Right renal pelvis (tissue), 4 donors: ENCODE results near the gene AKAP5. TPM values are rescaled to one million over a fixed set of nuclear protein-coding genes. Genes with fewer than 3 reads are reported as not detected.
A peak's percentile ranks its signal among the peaks of the same experiment; 100 is the strongest.

Source experiments
- DNase-seq, 4 donors: peaks; one replicate each; pipeline ENCODE4 v3.0.0-alpha.2; 2013; ENCODE audit warnings: low read depth in 4 of 4, low spot score in 3 of 4, missing footprints in 1 of 4
- polyA plus RNA-seq, 4 donors: library from polyadenylated mRNA; unstranded; fragments of 120-200 nt; gene quantifications; one replicate each; pipeline ENCODE4 v1.2.1, GENCODE V29; 2013; ENCODE audit not compliant: insufficient read length in 4 of 4

The AKAP5 gene, protein sequence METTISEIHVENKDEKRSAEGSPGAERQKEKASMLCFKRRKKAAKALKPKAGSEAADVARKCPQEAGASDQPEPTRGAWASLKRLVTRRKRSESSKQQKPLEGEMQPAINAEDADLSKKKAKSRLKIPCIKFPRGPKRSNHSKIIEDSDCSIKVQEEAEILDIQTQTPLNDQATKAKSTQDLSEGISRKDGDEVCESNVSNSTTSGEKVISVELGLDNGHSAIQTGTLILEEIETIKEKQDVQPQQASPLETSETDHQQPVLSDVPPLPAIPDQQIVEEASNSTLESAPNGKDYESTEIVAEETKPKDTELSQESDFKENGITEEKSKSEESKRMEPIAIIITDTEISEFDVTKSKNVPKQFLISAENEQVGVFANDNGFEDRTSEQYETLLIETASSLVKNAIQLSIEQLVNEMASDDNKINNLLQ
- 1 to 10 TPM; 6.1 to 9.1 (median 7.0) TPM for polyA plus RNA-seq

- peak in 2 of 4 donors; percentile 45 to 60 for DNase-seq
Measured at GRCh38 chr14:64465191-64465822, at the start of gene AKAP5. Gene AKAP5, plus strand, starts transcription at chr14:64465499. Its CDS starts 2,896 bp downstream, at chr14:64468395.

- DNase-seq, result no peak
Measured at GRCh38 chr14:64416348-64416932, 48.9 kb upstream of the AKAP5 start.

DNA sequence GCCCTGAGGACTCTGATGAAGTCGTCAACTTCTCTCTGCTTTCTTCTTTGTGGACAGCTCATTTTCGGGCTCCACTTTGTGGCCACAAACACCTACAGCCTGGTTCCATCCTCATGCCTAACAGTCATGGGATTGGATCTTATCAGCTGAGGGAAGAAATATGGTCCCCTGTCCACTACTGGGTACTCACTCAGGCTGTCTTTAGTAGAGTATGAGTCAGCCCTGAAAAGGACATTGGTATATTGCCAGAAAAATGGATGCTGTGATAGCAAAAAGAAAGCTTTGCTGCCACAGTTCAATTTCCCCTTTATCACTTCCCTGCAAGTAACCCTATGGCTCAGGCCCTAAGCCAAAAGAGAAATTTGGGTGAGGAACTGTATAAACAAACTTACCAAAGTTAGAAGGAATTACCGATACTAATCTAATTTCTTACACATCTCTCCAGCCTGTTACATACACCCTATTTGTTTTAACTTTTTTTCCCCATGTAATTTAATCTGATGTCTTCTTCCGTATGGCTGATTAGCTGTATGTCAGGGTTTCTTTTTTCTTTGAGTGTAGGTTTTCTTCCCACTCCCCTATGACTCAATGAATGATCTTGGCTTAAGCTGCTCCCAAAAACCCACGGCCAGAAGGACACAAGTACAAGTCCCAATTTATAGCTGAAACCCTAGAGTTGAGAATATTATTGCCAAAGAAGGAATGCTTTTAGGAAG, 48.1 kb upstream of the AKAP5 start:
- no peak for DNase-seq

DNA sequence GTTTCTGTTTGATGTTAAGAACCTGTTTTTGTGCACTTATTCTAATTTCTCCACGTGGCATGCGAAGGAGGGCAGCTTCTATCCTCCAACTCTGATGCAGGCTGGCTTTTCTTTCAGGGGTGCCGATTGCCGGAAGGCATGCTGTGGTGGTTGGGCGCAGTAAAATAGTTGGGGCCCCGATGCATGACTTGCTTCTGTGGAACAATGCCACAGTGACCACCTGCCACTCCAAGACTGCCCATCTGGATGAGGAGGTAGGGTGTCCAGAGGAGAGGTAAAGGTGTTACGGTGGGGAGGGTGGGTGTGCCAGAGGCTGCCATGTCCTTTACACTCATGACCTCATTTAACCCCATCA, 47.6 kb upstream of the AKAP5 start:
- DNase-seq, result no peak

DNA sequence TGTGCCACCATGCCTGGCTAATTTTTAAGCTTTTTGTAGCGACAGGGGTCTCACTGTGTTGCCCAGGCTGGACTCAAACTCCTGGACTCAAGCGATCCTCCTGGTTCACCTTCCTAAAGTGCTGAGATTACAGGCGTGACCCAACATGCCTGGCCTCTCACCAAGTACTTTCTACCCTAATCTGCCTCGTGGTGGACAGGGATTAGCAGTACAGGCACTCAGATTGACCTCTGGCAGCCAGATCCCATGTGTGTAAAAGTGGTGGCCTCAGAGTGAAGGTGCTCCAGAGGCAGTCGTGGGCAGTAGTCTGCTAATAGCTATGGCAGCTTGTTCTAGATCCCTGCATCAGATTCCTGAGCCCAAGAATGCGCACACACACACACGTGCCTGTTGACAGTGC, 46.3 kb upstream of the AKAP5 start:
- no peak for DNase-seq

DNA sequence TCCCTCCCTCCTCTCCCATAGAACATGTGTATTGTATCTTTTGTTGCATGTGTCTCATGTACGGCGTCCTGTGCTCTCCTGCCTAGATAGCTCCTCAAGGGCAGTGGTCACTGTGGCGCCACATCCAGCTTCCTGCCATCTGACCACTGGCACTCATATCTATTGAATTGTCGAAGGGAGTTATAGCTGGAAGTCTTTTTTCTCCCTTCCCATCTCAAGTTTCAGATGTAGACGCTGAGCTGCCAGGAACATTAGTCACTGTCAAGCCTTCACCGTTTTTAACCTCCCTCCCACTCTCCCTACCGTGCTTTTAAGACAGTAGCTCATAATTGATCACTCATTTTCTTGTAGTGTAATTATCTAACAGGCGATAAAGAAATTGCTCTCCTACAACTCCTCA, 44.1 kb upstream of the AKAP5 start:
- no peak for DNase-seq

DNA sequence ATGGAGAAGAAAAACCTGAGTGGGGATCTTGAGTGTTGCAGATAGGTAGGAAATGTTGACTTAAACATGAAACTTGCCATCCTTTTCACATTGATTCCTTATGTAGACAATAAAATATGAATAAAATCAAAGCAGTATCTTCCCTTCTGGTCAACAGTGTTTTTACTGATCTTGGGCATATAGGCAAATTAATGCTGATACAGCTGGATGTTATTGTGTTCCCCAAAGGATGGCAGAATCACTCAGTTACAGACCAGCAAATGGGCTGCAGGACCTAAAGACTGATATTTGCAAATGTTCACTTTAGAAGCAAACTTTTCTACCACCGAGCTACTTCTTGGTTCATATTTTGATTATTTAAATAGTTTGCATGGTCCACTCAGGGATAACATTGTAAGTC, 43.3 kb upstream of the AKAP5 start:
- no peak for DNase-seq

DNA sequence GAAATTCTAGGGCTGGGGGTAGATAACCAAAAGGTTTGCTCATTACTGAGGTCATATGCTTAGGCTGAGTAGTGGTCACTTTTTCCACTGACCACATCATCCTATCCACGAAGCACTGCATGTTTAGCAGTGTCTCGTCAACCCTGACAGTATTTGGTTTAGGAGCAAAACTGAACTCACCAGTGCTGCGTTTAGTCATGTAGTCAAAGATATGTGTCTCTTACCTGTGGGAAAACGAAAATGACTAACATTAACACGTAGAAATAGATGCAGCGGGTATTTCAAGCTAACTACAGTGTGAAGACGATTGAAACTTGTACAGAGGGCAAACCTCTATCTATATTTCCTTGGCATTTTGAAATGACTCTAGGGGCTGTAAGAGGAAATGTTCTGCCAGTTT, 42.5 kb upstream of the AKAP5 start:
- DNase-seq, result no peak

DNA sequence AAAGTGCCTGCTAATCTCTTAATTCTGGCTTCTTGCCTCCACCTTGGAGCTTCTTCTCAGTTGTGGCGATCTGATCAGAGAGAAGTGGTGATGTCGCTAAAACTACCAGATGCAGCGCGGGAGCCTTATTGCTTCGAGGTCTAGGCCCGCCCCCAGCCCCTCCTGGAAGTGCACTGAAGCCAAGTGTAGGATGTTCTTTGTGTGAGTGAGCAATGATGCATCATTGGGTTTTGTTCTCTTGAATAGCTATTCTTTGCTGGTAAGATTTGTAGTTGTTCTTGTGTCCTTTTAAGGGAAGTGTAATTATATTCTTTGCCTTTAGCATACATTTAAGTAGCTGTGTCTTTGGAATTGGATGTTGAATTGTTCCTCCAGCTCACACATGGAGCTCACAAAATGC, 41.3 kb upstream of the AKAP5 start:
- DNase-seq, result no peak

DNA sequence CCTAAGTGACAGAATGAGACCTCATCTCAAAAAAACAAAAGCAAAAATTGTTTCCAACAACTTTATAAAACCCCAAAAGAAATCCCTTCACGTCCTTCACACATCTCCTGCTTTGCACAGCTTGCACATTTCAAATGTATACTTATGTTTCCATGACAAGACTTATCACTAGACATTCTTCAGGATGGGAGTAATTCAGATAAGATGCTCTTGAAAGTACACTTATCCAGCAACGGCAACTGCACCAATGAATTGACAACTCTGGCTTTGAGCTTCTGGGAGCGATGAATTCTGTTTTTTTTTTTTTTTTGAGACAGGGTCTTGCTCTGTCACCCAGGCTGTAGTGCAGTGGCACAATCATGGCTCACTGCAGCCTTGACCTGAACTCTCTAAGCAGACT, 30.8 kb upstream of the AKAP5 start:
- DNase-seq, result no peak

- DNase-seq, result no peak
Measured at GRCh38 chr14:64438181-64438841, 27.0 kb upstream of the AKAP5 start.

- DNase-seq, result no peak
Measured at GRCh38 chr14:64439141-64439540, 26.2 kb upstream of the AKAP5 start.

DNA sequence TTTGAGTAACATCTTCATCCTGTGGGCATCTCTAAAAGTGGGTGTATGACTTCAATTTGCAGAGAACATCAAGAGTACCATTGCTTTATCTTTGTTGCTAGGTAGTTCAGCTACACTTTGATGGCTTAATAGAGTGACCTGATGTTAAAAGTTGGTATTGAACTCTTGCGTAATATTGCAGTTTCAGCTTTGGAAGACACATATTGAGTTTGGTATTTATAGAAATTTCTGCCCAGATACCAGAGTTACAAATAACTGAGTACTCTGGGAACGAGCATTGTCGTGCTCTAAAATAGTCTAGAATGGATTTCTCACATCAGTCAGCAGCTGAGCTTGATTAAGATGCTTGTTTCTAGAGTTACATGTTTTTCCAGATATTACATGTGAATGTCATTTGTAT, 24.8 kb upstream of the AKAP5 start:
- DNase-seq, result no peak

GRCh38 chr14:64442300-64442988, 22.9 kb upstream of the AKAP5 start:
- peak in 1 of 4 donors; percentile 30 for DNase-seq

- no peak for DNase-seq
Measured at GRCh38 chr14:64444140-64444539, 21.2 kb upstream of the AKAP5 start.

DNA sequence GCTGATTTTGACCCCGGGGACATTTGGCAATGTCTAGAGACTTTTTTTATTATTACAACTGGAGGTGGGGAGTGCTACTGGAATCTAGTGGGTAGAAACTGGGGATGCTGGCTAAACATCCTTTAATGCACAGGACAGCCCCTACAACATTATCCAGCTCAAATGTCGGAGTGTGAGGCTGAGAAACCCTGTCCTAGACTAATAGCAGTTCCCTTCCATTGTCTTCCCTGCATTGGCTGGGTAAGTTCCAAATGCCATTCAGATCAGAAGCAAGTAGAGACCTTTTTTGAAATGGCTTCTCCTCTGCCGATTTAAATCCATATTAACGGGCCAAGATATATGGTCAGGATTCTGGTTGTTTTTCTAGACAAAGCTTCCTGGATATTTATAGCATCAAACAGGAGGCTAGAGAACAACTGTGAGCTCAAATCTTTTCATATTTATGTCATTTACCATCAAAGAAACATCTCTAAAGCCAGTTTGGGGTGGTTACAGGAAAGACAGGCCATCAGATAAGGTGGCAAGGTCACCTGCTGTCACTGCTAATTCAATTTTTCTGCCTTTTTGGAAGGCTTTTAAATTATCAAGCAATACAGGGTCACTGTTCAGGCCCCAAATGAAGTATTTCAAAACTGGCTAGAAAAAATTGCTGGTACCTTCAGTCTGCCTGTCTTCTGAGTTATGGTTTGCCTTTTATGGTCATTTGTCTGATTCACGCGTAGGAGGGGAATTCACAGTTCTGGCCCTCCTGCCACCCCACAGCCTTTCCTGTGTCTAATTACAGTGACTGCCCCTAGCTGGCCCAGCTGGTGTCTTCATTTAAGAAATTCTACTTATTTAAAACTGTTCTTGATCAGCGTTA, 20.1 kb upstream of the AKAP5 start:
- DNase-seq, result no peak

DNA sequence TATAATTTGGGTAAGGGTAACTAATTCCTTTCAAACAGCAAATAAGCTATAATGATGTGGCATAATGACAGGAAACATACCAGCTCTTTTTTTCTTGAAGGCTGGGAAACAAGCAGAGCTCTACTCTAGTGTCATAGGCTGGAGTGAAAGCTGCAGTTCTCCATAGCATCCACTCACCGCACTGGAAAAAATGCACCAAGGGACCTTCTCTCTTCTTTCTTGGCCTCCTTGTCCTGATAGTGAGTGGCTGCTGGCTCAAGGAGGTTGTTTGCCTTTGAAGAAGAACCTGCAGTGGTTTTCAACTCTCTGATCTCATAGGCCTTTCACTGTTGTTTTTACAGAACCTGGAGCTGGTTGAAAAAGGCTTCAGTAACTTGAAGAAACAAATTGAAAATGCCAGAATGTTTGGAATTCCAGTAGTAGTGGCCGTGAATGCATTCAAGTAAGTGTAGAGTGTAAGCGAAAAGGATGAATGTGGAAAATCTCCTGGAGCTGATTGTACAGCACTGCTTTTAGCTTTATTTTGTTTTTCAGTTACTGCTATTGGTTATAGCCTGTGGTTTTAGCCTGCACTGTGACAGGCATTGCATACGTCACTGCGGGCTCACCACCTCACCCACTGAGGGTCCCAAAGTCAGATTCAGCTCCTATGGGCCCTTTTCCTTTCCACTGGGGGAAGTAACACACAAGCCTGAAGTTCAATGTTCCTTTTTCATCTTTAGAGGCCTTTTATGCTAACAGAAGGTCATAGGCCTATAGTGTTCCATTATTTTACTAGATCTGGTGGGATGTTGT, 17.2 kb upstream of the AKAP5 start:
- no peak for DNase-seq

- no peak for DNase-seq
Measured at GRCh38 chr14:64450255-64450654, 15.0 kb upstream of the AKAP5 start.
